AG04450 (cell line): ENCODE data around the gene BPIFB1. TPM values are rescaled to one million over a fixed set of nuclear protein-coding genes. Genes with fewer than 3 reads are reported as not detected.

Experiments
- CTCF ChIA-PET: fragments of 300-600, 350-600 bp; formaldehyde crosslinking; extraction: SDS; loops from one replicate; lab custom pipeline; 2022; ENCODE audit warnings: antibody characterized with exemption, inconsistent platforms; lab: Charles Lee
- POLR2A ChIA-PET: fragments of 350-600 bp; formaldehyde crosslinking; extraction: SDS; loops from one replicate; lab custom pipeline; 2021; ENCODE audit warnings: antibody characterized with exemption, inconsistent platforms; lab: Yijun Ruan, JAX
- DNase-seq: peaks from one replicate; pipeline ENCODE4 v3.0.0-alpha.2; 2011; ENCODE audit warnings: low read depth, low spot score
- H3K27ac ChIP-seq: one replicate; pipeline ENCODE4 v1.5.1; 2012; ENCODE audit warnings: low read depth, low read length, control low read depth
- H3K27me3 ChIP-seq: one replicate; pipeline ENCODE4 v1.6.0; 2012; ENCODE audit warnings: low read length; ENCODE audit not compliant: control insufficient read depth, insufficient read depth
- H3K4me3 ChIP-seq: 2 replicates; pipeline ENCODE4 v1.5.1; 2011; ENCODE audit warnings: mild to moderate bottlenecking, low read depth, low read length, control low read depth
- H3K9me3 ChIP-seq: 2 replicates; pipeline ENCODE4 v1.5.1; 2012; ENCODE audit warnings: low read length; ENCODE audit not compliant: control insufficient read depth, insufficient read depth
- CTCF ChIP-seq: IDR thresholded peaks from 2 replicates; pipeline ENCODE4 v1.5.1; 2011; ENCODE audit warnings: low read depth, low read length, control low read depth, inconsistent platforms
- polyA plus RNA-seq: library from polyadenylated mRNA; depleted of rRNA; stranded (reverse); fragments of >200 nt; gene quantifications from 2 replicates; pipeline ENCODE4 v1.2.3, GENCODE V29; 2011

BPIFB1 gene
- polyA plus RNA-seq, 1 experiment, result not detected

- no peak for DNase-seq
- Histone ChIP-seq H3K9me3 (no peaks in the 10 kb centered on the region), H3K27ac (no peak overlapping the region), H3K27me3 (no peaks in the 10 kb centered on the region), H3K4me3 (no peak overlapping the region)
- no peak for TF ChIP-seq CTCF
- CTCF ChIA-PET, result no interaction called here
- POLR2A ChIA-PET, result no interaction called here
Measured at GRCh38 chr20:33267701-33268100, 15.3 kb upstream of the BPIFB1 start.

- CTCF ChIA-PET, result interaction anchor here (1.3 kb wide), 1 partner anchor 10 kb away, joined by 4 read pairs; no protein-coding TSS in a partner anchor
- H3K27me3 ChIP-seq, result peaks cover 6% of the 10 kb centered on the region
- no peaks in the 10 kb centered on the region for H3K9me3 ChIP-seq
- no peak overlapping the region for H3K4me3 ChIP-seq
- H3K27ac ChIP-seq, result no peak overlapping the region
- no peak for DNase-seq
- POLR2A ChIA-PET, result no interaction called here
- no peak for TF ChIP-seq CTCF
Measured at GRCh38 chr20:33272155-33272873, 10.7 kb upstream of the BPIFB1 start.

GRCh38 chr20:33273117-33273851, 9.7 kb upstream of the BPIFB1 start:
- ChIA-PET POLR2A (no interaction called here), CTCF (no interaction called here)
- Histone ChIP-seq H3K9me3 (no peaks in the 10 kb centered on the region), H3K27ac (no peak overlapping the region), H3K27me3 (peaks cover 10% of the 10 kb centered on the region), H3K4me3 (no peak overlapping the region)
- no peak for TF ChIP-seq CTCF
- no peak for DNase-seq

GRCh38 chr20:33275215-33275614, 7.8 kb upstream of the BPIFB1 start:
- CTCF ChIA-PET, result no interaction called here

More at GRCh38 chr20:33275215-33275614, 7.8 kb upstream of the BPIFB1 start:
- Histone ChIP-seq H3K27ac (no peak overlapping the region), H3K27me3 (peaks cover 11% of the 10 kb centered on the region), H3K9me3 (no peaks in the 10 kb centered on the region), H3K4me3 (no peak overlapping the region)
- TF ChIP-seq CTCF, result no peak
- POLR2A ChIA-PET, result no interaction called here
- no peak for DNase-seq
